Lower lobe of right lung (tissue), 2 donors: ENCODE measurements around the gene SLC5A2. TPM values are rescaled to one million over a fixed set of nuclear protein-coding genes. Genes with fewer than 3 reads are reported as not detected.

Source experiments
- ATAC-seq, 2 donors: fragments of 200-7000 bp; cut with Tn5 transposase; one replicate each; pipeline ENCODE4 v1.9.1; 2020 to 2022; ENCODE audit warnings: mild to moderate bottlenecking in 2 of 2, moderate library complexity in 2 of 2
- DNase-seq: peaks from one replicate; pipeline ENCODE4 v3.0.0-alpha.2; 2020
- H3K27ac ChIP-seq: fragments of 200-600 bp; one replicate; pipeline ENCODE4 v1.8.0; 2022
- H3K27me3 ChIP-seq: fragments of 200-600 bp; one replicate; pipeline ENCODE4 v1.8.0; 2022; ENCODE audit warnings: low read depth
- H3K36me3 ChIP-seq: fragments of 200-600 bp; one replicate; pipeline ENCODE4 v1.8.0; 2022; ENCODE audit warnings: mild to moderate bottlenecking
- H3K4me1 ChIP-seq: fragments of 200-600 bp; one replicate; pipeline ENCODE4 v1.8.0; 2022
- H3K4me3 ChIP-seq: fragments of 200-600 bp; one replicate; pipeline ENCODE4 v1.8.0; 2022; ENCODE audit warnings: mild to moderate bottlenecking
- H3K9me3 ChIP-seq: fragments of 200-600 bp; one replicate; pipeline ENCODE4 v1.8.0; 2022
- CTCF ChIP-seq: fragments of 200-600 bp; IDR thresholded peaks from one replicate; pipeline ENCODE4 v1.8.0; 2022; ENCODE audit warnings: antibody characterized with exemption, mild to moderate bottlenecking
- intact Hi-C: fragments of 100-400 bp; cut with DNase I; formaldehyde crosslinking; loops from one replicate; pipeline ENCODE4 v1.11.0; 2022
- total RNA-seq: library from RNA; stranded (reverse); fragmentation: NEBNext Ultra II Directional; extraction: Animal tissue kit (Norgen Biotek cat#: 25700); gene quantifications from one replicate; pipeline ENCODE4 v1.2.1, GENCODE V29; 2021
- donor health status: DM: no; HTN: yes; CAD: no; lungs with severe emphysema.

SLC5A2 gene
- total RNA-seq, 1 donor from 2014 or later, result 2.0 TPM

DNA sequence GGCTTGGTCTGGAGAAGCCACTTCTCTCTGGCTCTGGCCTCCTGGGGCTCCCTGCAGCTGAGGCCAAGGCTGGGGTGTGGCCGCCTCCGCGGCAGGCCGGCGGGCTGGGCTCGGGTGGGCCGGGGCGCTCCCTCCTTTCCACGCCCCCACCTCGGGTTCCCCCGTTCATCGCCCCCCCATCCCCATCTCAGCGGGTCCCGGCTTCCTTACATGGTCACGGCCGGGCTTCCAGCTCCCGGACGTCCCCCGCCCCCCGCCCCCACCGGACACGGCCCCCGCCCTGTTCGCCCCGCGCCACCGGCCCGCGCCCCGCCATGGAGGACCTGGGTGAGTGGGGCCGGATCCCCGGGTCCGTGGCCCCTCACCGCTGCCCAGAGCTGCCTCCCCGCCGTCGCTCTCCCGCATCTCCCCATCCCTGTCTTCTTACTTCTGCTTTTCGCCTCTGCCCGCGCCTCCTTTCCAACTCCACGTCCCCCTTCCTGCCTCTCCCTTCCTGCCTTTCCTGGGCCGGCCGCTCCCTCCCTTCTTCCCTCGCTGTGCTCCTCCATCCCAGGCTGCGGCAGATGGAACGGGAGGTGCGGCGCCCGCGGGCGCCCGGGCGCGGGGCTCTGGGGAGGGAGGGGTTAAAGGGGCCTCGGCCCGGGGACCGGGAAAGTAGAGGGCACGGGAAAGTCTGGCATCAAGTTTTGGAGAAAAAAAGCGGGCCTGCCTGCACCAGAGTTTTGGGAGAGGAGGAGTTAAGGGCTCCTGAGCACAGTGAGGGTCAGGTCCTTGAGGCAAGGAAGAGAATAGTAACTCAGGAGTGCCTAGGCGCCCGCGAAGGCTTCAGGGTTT, 10.8 kb upstream of the SLC5A2 start, which contains the start of gene TGFB1I1:
Gene TGFB1I1 (plus strand): TSS at position 278 of the 834 bp plus-strand sequence. CDS start 37 bp downstream, at position 315.
- intact Hi-C loops, result no loop called here
- Histone ChIP-seq H3K27me3 (no peaks in the 10 kb centered on the region), H3K9me3 (no peaks in the 10 kb centered on the region), H3K4me1 (peaks cover 29% of the 10 kb centered on the region), H3K36me3 (peaks cover 25% of the 10 kb centered on the region), H3K4me3 (peak within 1 kb of the TSS; percentile 64), H3K27ac (peak within 1 kb of the TSS; percentile 89)
- TF ChIP-seq CTCF, result no peak
- ATAC-seq (peak; percentile 41 to 55), DNase-seq (no peak)

- no peaks in the 10 kb centered on the region for H3K9me3 ChIP-seq
- peaks cover 35% of the 10 kb centered on the region for H3K4me1 ChIP-seq
- TF ChIP-seq CTCF, result peak; percentile 77
- intact Hi-C loops, result no loop called here
- ATAC-seq (peak; percentile 82 to 87), DNase-seq (peak; percentile 91)
- no peaks in the 10 kb centered on the region for H3K27me3 ChIP-seq
- H3K27ac ChIP-seq, result peak overlapping the region; percentile 89
- peaks cover 32% of the 10 kb centered on the region for H3K36me3 ChIP-seq
- peak overlapping the region; percentile 64 for H3K4me3 ChIP-seq
These were observed 10.2 kb upstream of the SLC5A2 start for GRCh38 chr16:31472709-31473203.

GRCh38 chr16:31473264-31473984, 9.5 kb upstream of the SLC5A2 start:
- Histone ChIP-seq H3K4me3 (peak overlapping the region; percentile 64), H3K36me3 (peaks cover 35% of the 10 kb centered on the region)

GRCh38 chr16:31474173-31474714, 8.7 kb upstream of the SLC5A2 start:
- no peak for TF ChIP-seq CTCF
- Histone ChIP-seq H3K27ac (peak overlapping the region; percentile 18), H3K9me3 (no peaks in the 10 kb centered on the region), H3K4me1 (peaks cover 42% of the 10 kb centered on the region), H3K4me3 (no peak overlapping the region), H3K27me3 (no peaks in the 10 kb centered on the region), H3K36me3 (peaks cover 38% of the 10 kb centered on the region)
- intact Hi-C loops, result no loop called here
- ATAC-seq, result no peak
- no peak for DNase-seq

More at GRCh38 chr16:31473264-31473984, 9.5 kb upstream of the SLC5A2 start:
- ATAC-seq, result no peak
- H3K27ac ChIP-seq, result peak overlapping the region; percentile 89
- H3K27me3 ChIP-seq, result no peaks in the 10 kb centered on the region
- no peak for TF ChIP-seq CTCF
- H3K9me3 ChIP-seq, result no peaks in the 10 kb centered on the region
- peaks cover 42% of the 10 kb centered on the region for H3K4me1 ChIP-seq
- DNase-seq, result no peak
- intact Hi-C loops, result no loop called here
